Prostate gland (tissue), 2 donors: ENCODE data around the gene PGK1. TPM values are rescaled to one million over a fixed set of nuclear protein-coding genes. Genes with fewer than 3 reads are reported as not detected.
"Not testable (repeated sequence)": the region's sequence is repeated elsewhere in the genome, so short reads cannot be mapped to it uniquely, and the experiment has no call there.

ENCODE experiments used
- DNase-seq: peaks from one replicate; pipeline ENCODE4 v3.0.0-alpha.2; 2019; ENCODE audit warnings: low spot score
- H3K27ac ChIP-seq, 2 donors: fragments of 200-600 bp; sonication (generic); 2 replicates each; pipeline ENCODE4 v1.5.1; 2017 to 2019
- H3K27me3 ChIP-seq: fragments of 200-600 bp; sonication (generic); replicated peaks from 2 replicates; pipeline ENCODE4 v1.5.1; 2019; ENCODE audit not compliant: insufficient read depth
- H3K36me3 ChIP-seq, 2 donors: fragments of 200-600 bp; sonication (generic); 1 replicate in 1 of 2; 2 replicates in 1 of 2; pipeline versions ENCODE4 v1.5.1 to v1.8.1; 2017 to 2019
- H3K4me1 ChIP-seq: fragments of 200-600 bp; sonication (generic); replicated peaks from 2 replicates; pipeline ENCODE4 v1.5.1; 2019
- H3K4me3 ChIP-seq, 2 donors: fragments of 200-600 bp; sonication (generic); 2 replicates each; pipeline ENCODE4 v1.5.1; 2017 to 2019
- H3K9me3 ChIP-seq: fragments of 200-600 bp; sonication (generic); 2 replicates; pipeline ENCODE4 v1.5.1; 2017
- CTCF ChIP-seq, 4 experiments: fragments of 200-600 bp in 2 of 4; fragments of 450-650 bp in 2 of 4; sonication (generic) in 2 of 4; IDR thresholded peaks; 1 replicate in 3 of 4; 2 replicates in 1 of 4; pipeline ENCODE4 v1.5.1; 2016 to 2019; ENCODE audit warnings: antibody characterized with exemption in 4 of 4, mild to moderate bottlenecking in 2 of 4, moderate library complexity in 2 of 4
- POLR2A ChIP-seq: fragments of 450-650 bp; IDR thresholded peaks from one replicate; pipeline ENCODE4 v1.6.1; 2016; ENCODE audit warnings: antibody characterized with exemption, mild to moderate bottlenecking
- POLR2AphosphoS5 ChIP-seq: sonication (generic); formaldehyde crosslinking; IDR thresholded peaks from one replicate; pipeline ENCODE4 v1.6.1; 2017; ENCODE audit warnings: antibody characterized with exemption
- WGBS: methylation state at CpG from one replicate; pipeline ENCODE4 v1.1.5; 2018; 5-methylcytosine and 5-hydroxymethylcytosine counted together
- intact Hi-C: fragments of 100-400 bp; cut with DNase I; formaldehyde crosslinking; loops from one replicate; pipeline ENCODE4 v1.14.2; 2022
- total RNA-seq, 2 donors: library from RNA; depleted of rRNA; stranded (reverse); fragments of >200 nt; gene quantifications; one replicate each; pipeline ENCODE4 v1.1.0, GENCODE V29; 2016

Gene PGK1
- total RNA-seq, 2 donors from 2014 or later, result 120 to 146 TPM

- H3K4me1 ChIP-seq, result no peaks in the 10 kb centered on the region
- H3K4me3 ChIP-seq, result no peak overlapping the region
- intact Hi-C loops, result no loop called here
- no peak overlapping the region for H3K27ac ChIP-seq
- H3K27me3 ChIP-seq, result no peaks in the 10 kb centered on the region
- H3K36me3 ChIP-seq, result no peaks in the 10 kb centered on the region
- no peak for DNase-seq
- no peak for TF ChIP-seq POLR2AphosphoS5
- no peak for TF ChIP-seq POLR2A
- no peak for TF ChIP-seq CTCF (IDR thresholded peaks at IDR 0.05)
- 56% methylated on average over 2 of the region's 2 CpGs for WGBS
- no peaks in the 10 kb centered on the region for H3K9me3 ChIP-seq
These were observed 20.3 kb downstream of the PGK1 start for GRCh38 chrX:78124307-78124706.

GRCh38 chrX:78125148-78125547 lies 21.1 kb downstream of the PGK1 start:
- 20% methylated on average over 1 of the region's 1 CpG for WGBS
- DNase-seq, result no peak
- H3K9me3 ChIP-seq, result no peaks in the 10 kb centered on the region
- no peak overlapping the region for H3K27ac ChIP-seq
- no peak overlapping the region for H3K4me3 ChIP-seq
- intact Hi-C loops, result no loop called here
- no peaks in the 10 kb centered on the region for H3K36me3 ChIP-seq
- no peaks in the 10 kb centered on the region for H3K4me1 ChIP-seq
- no peaks in the 10 kb centered on the region for H3K27me3 ChIP-seq
- no peak for TF ChIP-seq POLR2A
- TF ChIP-seq POLR2AphosphoS5, result no peak
- TF ChIP-seq CTCF (IDR thresholded peaks at IDR 0.05), result no peak

GRCh38 chrX:78125781-78126180 lies 21.7 kb downstream of the PGK1 start:
- intact Hi-C loops, H3K27me3 ChIP-seq, H3K27ac ChIP-seq, H3K4me3 ChIP-seq, H3K36me3 ChIP-seq, H3K4me1 ChIP-seq, DNase-seq, H3K9me3 ChIP-seq: not testable (repeated sequence)

- DNase-seq, result no peak
- intact Hi-C loops, result no loop called here
- Histone ChIP-seq H3K27ac (no peak overlapping the region), H3K4me1 (no peaks in the 10 kb centered on the region), H3K36me3 (no peaks in the 10 kb centered on the region), H3K4me3 (no peak overlapping the region), H3K9me3 (no peaks in the 10 kb centered on the region), H3K27me3 (no peaks in the 10 kb centered on the region)
- no peak for TF ChIP-seq POLR2AphosphoS5
- no peak for TF ChIP-seq POLR2A
- TF ChIP-seq CTCF (IDR thresholded peaks at IDR 0.05), result no peak
These were observed 25.7 kb downstream of the PGK1 start for GRCh38 chrX:78129714-78130113.

- Histone ChIP-seq H3K4me3 (no peak overlapping the region), H3K27ac (no peak overlapping the region), H3K27me3 (no peaks in the 10 kb centered on the region), H3K36me3 (no peaks in the 10 kb centered on the region), H3K4me1 (no peaks in the 10 kb centered on the region), H3K9me3 (no peaks in the 10 kb centered on the region)
- intact Hi-C loops, result no loop called here
- DNase-seq, result no peak
- 100% methylated on average over 1 of the region's 1 CpG for WGBS
- TF ChIP-seq POLR2AphosphoS5 (no peak), POLR2A (no peak), CTCF (IDR thresholded peaks at IDR 0.05) (no peak)
These were observed 26.3 kb downstream of the PGK1 start for GRCh38 chrX:78130396-78130795.
